Sigmoid colon (tissue), 4 donors: Measurements from ENCODE around the gene CXorf49.

Source experiments
- CTCF ChIP-seq, 4 experiments: fragments of 450-650 bp in 3 of 4; fragments of 200-600 bp in 1 of 4; IDR thresholded peaks; one replicate each; pipeline ENCODE4 v1.5.1; 2016 to 2019; ENCODE audit warnings: antibody characterized with exemption in 4 of 4, mild to moderate bottlenecking in 3 of 4, moderate library complexity in 2 of 4
- EP300 ChIP-seq, 4 donors: sonication (generic); formaldehyde crosslinking; IDR thresholded peaks; one replicate each; pipeline ENCODE4 v1.6.1; 2017; ENCODE audit warnings: antibody characterized with exemption in 4 of 4
- POLR2A ChIP-seq, 2 donors: fragments of 450-650 bp; IDR thresholded peaks; one replicate each; pipeline ENCODE4 v1.6.1; 2016; ENCODE audit warnings: antibody characterized with exemption in 2 of 2, mild to moderate bottlenecking in 2 of 2, moderate library complexity in 2 of 2
- POLR2AphosphoS5 ChIP-seq, 4 donors: sonication (generic); formaldehyde crosslinking; IDR thresholded peaks; one replicate each; pipeline ENCODE4 v1.6.1; 2017; ENCODE audit warnings: antibody characterized with exemption in 4 of 4

DNA sequence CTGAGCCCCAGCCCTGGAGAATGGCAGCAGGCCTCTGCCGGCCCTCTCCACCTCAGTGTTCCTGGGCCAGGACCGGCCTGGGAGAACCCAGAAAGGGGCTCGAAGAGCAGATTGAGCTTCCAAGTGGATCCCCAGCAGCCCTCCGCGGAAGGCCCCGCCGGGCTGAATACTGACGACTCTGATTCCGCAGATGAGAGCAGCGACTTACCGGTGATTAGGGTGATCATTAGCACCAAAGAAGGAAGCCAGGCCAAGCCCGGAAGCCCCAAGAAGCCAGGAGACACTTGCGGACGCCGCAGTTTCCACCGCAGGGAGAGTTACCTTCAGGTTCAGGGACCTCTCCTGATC is 49.9 kb downstream of the CXorf49 start:
- TF ChIP-seq CTCF (IDR thresholded peaks at IDR 0.05) (no peak), POLR2AphosphoS5 (IDR thresholded peaks at IDR 0.05) (no peak), EP300 (IDR thresholded peaks at IDR 0.05) (no peak), POLR2A (IDR thresholded peaks at IDR 0.05) (no peak)
